ENCODE results near the gene LDB3. TPM values are rescaled to one million over a fixed set of nuclear protein-coding genes. Genes with fewer than 3 reads are reported as not detected.

LDB3 gene
- total and polyA plus RNA-seq, 2 of the 8 experiments (the other 6 are each of a cell fraction or from before 2014, with no cell fraction given): 0.20 to 0.43 TPM

DNA sequence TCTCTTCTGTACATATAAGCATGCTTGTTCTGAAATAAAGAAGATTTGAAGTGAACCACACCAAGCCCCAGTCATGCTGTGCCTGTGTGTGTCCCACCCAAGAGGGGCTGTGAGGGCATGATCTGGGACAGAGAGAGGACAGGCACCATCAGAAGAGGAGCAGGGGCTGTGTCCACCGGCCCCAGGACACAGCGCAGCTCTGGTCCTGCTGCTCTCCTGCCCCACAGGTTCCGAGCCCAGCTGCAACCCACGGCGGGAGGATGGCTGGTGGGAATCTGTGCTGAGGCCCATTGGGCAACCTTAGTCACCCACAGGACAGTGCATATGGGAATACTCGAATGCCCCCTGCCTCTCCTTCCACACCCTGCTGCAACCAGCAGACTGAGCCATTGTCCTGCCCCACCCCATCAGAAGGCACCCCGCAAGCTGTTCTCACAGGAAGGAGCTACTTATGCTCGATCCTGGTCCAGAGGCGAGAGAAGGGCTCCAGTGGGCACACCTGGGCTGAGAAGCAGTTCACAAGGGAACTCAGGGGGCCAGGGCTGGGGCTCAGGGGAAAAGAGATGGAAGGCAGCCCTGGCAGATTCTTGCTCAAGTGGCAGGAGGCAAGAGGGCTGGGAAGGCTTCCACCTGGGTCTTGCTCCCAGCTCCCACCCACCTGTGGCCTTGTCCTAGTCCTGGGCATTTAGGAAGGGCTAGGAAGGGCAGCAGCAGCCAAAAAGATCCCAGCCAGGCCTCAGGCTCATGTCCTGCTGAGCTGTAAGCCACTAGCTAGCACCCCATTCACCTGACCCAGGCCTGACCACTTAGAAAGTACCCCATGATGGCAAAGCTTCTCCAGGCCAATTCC is 31.9 kb downstream of the LDB3 start:
- FAIRE-seq: no peak
- H3K14ac ChIP-seq (ENCODE audit: insufficient read length): no peak overlapping the region

More for the DNA sequence above, 31.9 kb downstream of the LDB3 start:
- no peaks in the 10 kb centered on the region for H4K20me1 ChIP-seq (replicated peaks in 1 of 2; ENCODE audit: control insufficient read depth in 1 of 2, insufficient read depth in 2 of 2, low read length in 2 of 2)
- ChIA-PET POLR2A (ENCODE audit: partially characterized antibody) (interaction anchor here (1.2 to 1.7 kb wide), 3 partner anchors 10 to 56 kb away, joined by 3 to 4 read pairs (median 3); partner anchors contain the start of gene BMPR1A), CTCF (ENCODE audit: partially characterized antibody) (interaction anchor here (0.6 to 3.6 kb wide), 12 partner anchors 9 to 474 kb away, joined by 3 to 23 read pairs (median 5); no protein-coding TSS in a partner anchor)
- H3K23me2 ChIP-seq (ENCODE audit: low read depth, low read length): no peaks in the 10 kb centered on the region
- H3K9ac ChIP-seq (replicated peaks in 1 of 4; ENCODE audit: extremely low read depth in 1 of 4, low read depth in 3 of 4, low read length in 3 of 4): no peak overlapping the region
- no peaks in the 10 kb centered on the region for H3K36me3 ChIP-seq (ENCODE audit: control insufficient read depth in 2 of 4, insufficient read depth in 4 of 4, low read length in 3 of 4)
- no peak for DNase-seq (ENCODE audit: low read depth in 1 of 2, low spot score in 2 of 2)
- no peak overlapping the region for H2BK5ac ChIP-seq (ENCODE audit: low read depth, low read length)
- no peak overlapping the region for H3K27ac ChIP-seq (ENCODE audit: low read depth, low read length)
- no peak overlapping the region for H3K56ac ChIP-seq (replicated peaks; ENCODE audit: insufficient read length, low read depth, low read length)
- H4K91ac ChIP-seq (replicated peaks; ENCODE audit: insufficient read length, low read length): no peak overlapping the region
- H2BK12ac ChIP-seq (ENCODE audit: low read depth, low read length): no peak overlapping the region
- TF ChIP-seq MAX (IDR thresholded peaks at IDR 0.05): no peak
- TF ChIP-seq SIRT6 (IDR thresholded peaks at IDR 0.05; ENCODE audit: low read length): no peak
- TF ChIP-seq PHF8 (conservative IDR thresholded peaks at IDR 0.05; ENCODE audit: low read depth, low read length): no peak
- TF ChIP-seq CEBPB (IDR thresholded peaks at IDR 0.05; ENCODE audit: low read depth, low read length): no peak
- no peak for TF ChIP-seq POLR2AphosphoS5 (IDR thresholded peaks at IDR 0.05; ENCODE audit: low read depth, low read length)
- no peak for TF ChIP-seq SP2 (IDR thresholded peaks at IDR 0.05; ENCODE audit: low read length)
- H2BK20ac ChIP-seq (ENCODE audit: low read length): no peak overlapping the region
- H2AK5ac ChIP-seq (ENCODE audit: low read depth, low read length): no peak overlapping the region
- no peaks in the 10 kb centered on the region for H3K79me1 ChIP-seq (ENCODE audit: low read depth, low read length)
- no peak overlapping the region for H4K5ac ChIP-seq (ENCODE audit: insufficient read length, low read depth, low read length)
- H2BK120ac ChIP-seq (replicated peaks; ENCODE audit: low read depth, low read length): no peak overlapping the region
- H3K4me2 ChIP-seq (ENCODE audit: insufficient read depth in 1 of 2, low read depth in 2 of 2, low read length in 2 of 2): no peak overlapping the region
- 0 out of 7 replicates have a peak, but pooled peaks cover 0 to 3% (median 0%) of the 10 kb centered on the region in 4 experiments for H3K27me3 ChIP-seq (replicated peaks in 1 of 4; ENCODE audit: control insufficient read depth in 3 of 4, extremely low read depth in 1 of 4, insufficient read depth in 3 of 4, low read length in 3 of 4)
- H4K8ac ChIP-seq (ENCODE audit: extremely low read depth, insufficient read depth, low read length): peak overlapping the region; percentile 22; the same call in 1 of the 2 replicates
- H2AFZ ChIP-seq (ENCODE audit: low read length): no peak overlapping the region
- H2BK15ac ChIP-seq (ENCODE audit: low read length): 0 out of 2 replicates have a peak overlapping the region, but pooled peaks have one; percentile 16
- H3K79me2 ChIP-seq (ENCODE audit: control insufficient read depth in 1 of 2, insufficient read depth in 2 of 2, low read length in 2 of 2): no peaks in the 10 kb centered on the region
- H3K18ac ChIP-seq (ENCODE audit: extremely low read depth, low read length): no peak overlapping the region
- H3K4me1 ChIP-seq (replicated peaks in 1 of 4; ENCODE audit: control insufficient read depth in 3 of 4, insufficient read depth in 4 of 4, low read length in 3 of 4): peaks cover 0 to 3% (median 0%) of the 10 kb centered on the region in 4 experiments; a peak in 1 of 7 replicates
- no peak overlapping the region for H3K4me3 ChIP-seq (ENCODE audit: extremely low read depth in 1 of 4, insufficient read depth in 2 of 4, low read depth in 3 of 4, low read length in 4 of 4)
- H3K4ac ChIP-seq (replicated peaks; ENCODE audit: insufficient read length, low read depth, low read length): no peak overlapping the region
- H3K9me3 ChIP-seq (ENCODE audit: insufficient read depth in 2 of 2, low read depth in 1 of 2, low read length in 1 of 2): no peaks in the 10 kb centered on the region
- WGBS, 2 experiments (ENCODE audit: extremely low coverage in 1 of 2, insufficient coverage in 1 of 2, insufficient read length in 1 of 2, insufficient replicate concordance in 2 of 2, low coverage in 1 of 2, low lambda C conversion rate in 2 of 2, missing lambda C conversion rate in 1 of 2): 94% methylated on average over 9 of the region's 9 CpGs; no CpG with 5 or more reads in 1 of the 2 experiments
- no peak overlapping the region for H3K23ac ChIP-seq (ENCODE audit: insufficient read length)

All from H1 (cell line).